ENCODE data around the gene TRAPPC2. TPM values are rescaled to one million over a fixed set of nuclear protein-coding genes. Genes with fewer than 3 reads are reported as not detected.

TRAPPC2 gene
- total RNA-seq, 1 donor: 23.5 TPM

DNA sequence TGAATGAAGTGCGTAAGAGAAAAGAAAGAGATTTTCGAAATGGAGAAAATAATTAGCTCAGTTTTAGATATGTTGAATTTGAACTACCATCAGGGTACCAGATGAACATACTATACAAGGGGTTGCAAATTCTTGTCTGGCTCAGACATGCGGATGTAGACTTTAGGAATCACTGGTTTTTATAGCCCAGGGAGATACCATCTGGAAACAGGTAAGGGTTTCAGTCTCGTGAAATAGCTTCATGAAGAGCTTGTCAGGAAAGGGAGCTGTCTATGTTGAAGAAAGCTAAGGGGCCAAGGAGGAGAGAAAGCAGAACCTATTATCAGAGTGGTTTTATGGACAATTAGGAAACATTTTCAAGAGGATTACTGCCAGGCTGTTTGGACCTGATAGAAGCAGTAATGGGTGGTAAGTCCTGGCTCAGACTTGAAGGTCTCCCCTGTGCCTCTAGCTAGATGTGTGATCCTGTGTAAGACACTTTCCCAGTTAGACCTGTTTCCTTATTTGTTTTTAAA is 38.8 kb downstream of the TRAPPC2 start:
- Histone ChIP-seq H3K27ac (ENCODE audit: low read depth, low read length) (no peak overlapping the region), H3K27me3 (ENCODE audit: insufficient read depth, low read length) (no peaks in the 10 kb centered on the region), H3K4me1 (ENCODE audit: insufficient read depth, low read length) (peaks cover 28% of the 10 kb centered on the region), H4K20me1 (ENCODE audit: insufficient read depth, low read length) (peaks cover 63% of the 10 kb centered on the region), H3K4me3 (ENCODE audit: insufficient read depth, low read length) (no peak overlapping the region), H3K4me2 (ENCODE audit: insufficient read depth, low read length) (no peak overlapping the region), H3K79me2 (ENCODE audit: insufficient read depth, low read length) (peaks cover 95% of the 10 kb centered on the region), H3K36me3 (ENCODE audit: insufficient read depth, low read length) (no peaks in the 10 kb centered on the region), H3K9me3 (ENCODE audit: low read depth, low read length) (no peaks in the 10 kb centered on the region), H2AFZ (ENCODE audit: low read length) (no peak overlapping the region)
- no peak for DNase-seq (ENCODE audit: insufficient read length, low spot score, missing footprints)
- TF ChIP-seq, protein P1, sequence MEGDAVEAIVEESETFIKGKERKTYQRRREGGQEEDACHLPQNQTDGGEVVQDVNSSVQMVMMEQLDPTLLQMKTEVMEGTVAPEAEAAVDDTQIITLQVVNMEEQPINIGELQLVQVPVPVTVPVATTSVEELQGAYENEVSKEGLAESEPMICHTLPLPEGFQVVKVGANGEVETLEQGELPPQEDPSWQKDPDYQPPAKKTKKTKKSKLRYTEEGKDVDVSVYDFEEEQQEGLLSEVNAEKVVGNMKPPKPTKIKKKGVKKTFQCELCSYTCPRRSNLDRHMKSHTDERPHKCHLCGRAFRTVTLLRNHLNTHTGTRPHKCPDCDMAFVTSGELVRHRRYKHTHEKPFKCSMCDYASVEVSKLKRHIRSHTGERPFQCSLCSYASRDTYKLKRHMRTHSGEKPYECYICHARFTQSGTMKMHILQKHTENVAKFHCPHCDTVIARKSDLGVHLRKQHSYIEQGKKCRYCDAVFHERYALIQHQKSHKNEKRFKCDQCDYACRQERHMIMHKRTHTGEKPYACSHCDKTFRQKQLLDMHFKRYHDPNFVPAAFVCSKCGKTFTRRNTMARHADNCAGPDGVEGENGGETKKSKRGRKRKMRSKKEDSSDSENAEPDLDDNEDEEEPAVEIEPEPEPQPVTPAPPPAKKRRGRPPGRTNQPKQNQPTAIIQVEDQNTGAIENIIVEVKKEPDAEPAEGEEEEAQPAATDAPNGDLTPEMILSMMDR (IDR thresholded peaks at IDR 0.05; ENCODE audit: extremely low read depth, low read depth, low read length): no peak

DNA sequence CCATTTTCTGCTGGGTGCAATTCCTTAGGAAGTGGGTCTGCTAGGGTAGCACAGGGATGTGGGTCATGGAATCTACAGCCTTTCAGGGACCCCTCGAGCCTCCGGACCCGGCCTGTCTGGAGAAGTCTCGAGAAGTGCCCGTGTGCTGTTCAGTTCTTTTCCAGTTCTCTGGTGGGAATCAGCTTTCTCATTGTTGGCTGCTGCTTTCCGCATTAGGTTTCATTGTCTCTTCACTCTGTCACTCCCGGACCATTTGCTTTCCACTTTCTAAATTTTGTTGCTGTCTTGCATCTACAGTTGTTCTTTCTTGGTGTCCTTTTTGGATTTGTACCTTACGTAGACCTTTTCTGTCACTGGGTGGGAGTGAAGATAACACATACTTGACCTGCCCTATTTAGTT is 39.4 kb downstream of the TRAPPC2 start:
- Histone ChIP-seq H3K79me2 (ENCODE audit: insufficient read depth, low read length) (peaks cover 95% of the 10 kb centered on the region), H3K27ac (ENCODE audit: low read depth, low read length) (no peak overlapping the region), H3K36me3 (ENCODE audit: insufficient read depth, low read length) (no peaks in the 10 kb centered on the region), H2AFZ (ENCODE audit: low read length) (no peak overlapping the region), H3K27me3 (ENCODE audit: insufficient read depth, low read length) (no peaks in the 10 kb centered on the region), H3K4me3 (ENCODE audit: insufficient read depth, low read length) (no peak overlapping the region), H3K9me3 (ENCODE audit: low read depth, low read length) (no peaks in the 10 kb centered on the region), H3K4me1 (ENCODE audit: insufficient read depth, low read length) (peaks cover 34% of the 10 kb centered on the region), H3K4me2 (ENCODE audit: insufficient read depth, low read length) (no peak overlapping the region), H4K20me1 (ENCODE audit: insufficient read depth, low read length) (peaks cover 60% of the 10 kb centered on the region)
- DNase-seq (ENCODE audit: insufficient read length, low spot score, missing footprints): peak; percentile 57
- TF ChIP-seq, protein P1 (IDR thresholded peaks at IDR 0.05; ENCODE audit: extremely low read depth, low read depth, low read length): no peak

DNA sequence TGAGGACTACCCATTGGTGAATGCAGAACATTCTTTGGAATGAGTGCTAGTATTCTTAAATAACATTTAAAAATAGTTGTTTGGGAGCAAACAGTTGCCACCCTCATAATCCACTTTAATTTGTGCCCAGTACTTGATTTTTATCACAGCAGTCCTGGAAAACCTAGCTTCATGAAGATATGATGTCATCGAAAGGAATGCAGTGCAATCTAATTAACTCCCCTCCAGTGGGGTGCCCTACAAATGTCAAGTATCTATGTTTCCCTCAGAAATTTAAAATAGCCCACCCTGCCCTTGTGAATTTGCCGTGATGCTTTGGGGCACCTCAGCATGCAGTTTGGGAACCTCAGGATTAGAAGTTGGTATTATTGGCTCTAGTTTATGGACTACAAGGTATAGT is 40.1 kb downstream of the TRAPPC2 start:
- H3K9me3 ChIP-seq (ENCODE audit: low read depth, low read length): no peaks in the 10 kb centered on the region
- DNase-seq (ENCODE audit: insufficient read length, low spot score, missing footprints): no peak
- H3K79me2 ChIP-seq (ENCODE audit: insufficient read depth, low read length): peaks cover 96% of the 10 kb centered on the region
- H3K27ac ChIP-seq (ENCODE audit: low read depth, low read length): no peak overlapping the region
- H4K20me1 ChIP-seq (ENCODE audit: insufficient read depth, low read length): peaks cover 54% of the 10 kb centered on the region
- H3K36me3 ChIP-seq (ENCODE audit: insufficient read depth, low read length): no peaks in the 10 kb centered on the region
- TF ChIP-seq, protein P1 (IDR thresholded peaks at IDR 0.05; ENCODE audit: extremely low read depth, low read depth, low read length): no peak
- no peak overlapping the region for H2AFZ ChIP-seq (ENCODE audit: low read length)
- no peak overlapping the region for H3K4me3 ChIP-seq (ENCODE audit: insufficient read depth, low read length)
- no peak overlapping the region for H3K4me2 ChIP-seq (ENCODE audit: insufficient read depth, low read length)
- H3K4me1 ChIP-seq (ENCODE audit: insufficient read depth, low read length): peaks cover 32% of the 10 kb centered on the region
- H3K27me3 ChIP-seq (ENCODE audit: insufficient read depth, low read length): no peaks in the 10 kb centered on the region

DNA sequence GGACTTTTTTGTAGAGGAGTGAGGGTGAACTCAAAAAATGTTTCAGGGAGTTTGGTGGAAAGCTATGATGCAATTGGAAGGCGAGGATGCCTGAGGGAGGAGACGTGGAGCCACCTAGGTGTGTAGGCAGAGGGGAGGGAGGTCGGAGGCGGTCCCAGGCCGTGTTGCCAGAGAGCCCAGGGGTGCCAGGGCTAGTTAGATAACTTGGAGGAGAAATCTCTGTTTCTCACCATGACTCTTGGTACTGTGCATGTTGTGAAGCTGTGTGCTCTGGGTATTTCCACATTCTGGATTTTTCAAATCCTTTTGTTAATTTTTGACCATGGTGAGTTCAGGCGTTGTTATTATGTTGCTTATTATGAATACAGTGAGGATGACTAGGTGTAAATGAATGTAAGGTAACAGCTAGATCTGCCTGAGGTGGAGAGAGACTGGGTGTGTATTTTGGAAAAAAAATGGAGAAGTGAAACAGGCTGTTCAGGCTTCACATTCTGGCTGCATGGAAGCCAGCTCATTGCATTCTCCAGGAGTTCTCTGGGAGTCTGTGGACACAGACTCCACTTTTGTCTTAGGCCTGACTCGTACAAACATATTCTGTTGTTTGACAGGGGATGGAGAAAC is 41.0 kb downstream of the TRAPPC2 start:
- Histone ChIP-seq H3K9me3 (ENCODE audit: low read depth, low read length) (no peaks in the 10 kb centered on the region), H3K27me3 (ENCODE audit: insufficient read depth, low read length) (no peaks in the 10 kb centered on the region), H3K4me3 (ENCODE audit: insufficient read depth, low read length) (no peak overlapping the region), H3K79me2 (ENCODE audit: insufficient read depth, low read length) (peaks cover 93% of the 10 kb centered on the region), H3K27ac (ENCODE audit: low read depth, low read length) (peak overlapping the region; percentile 25), H3K4me2 (ENCODE audit: insufficient read depth, low read length) (no peak overlapping the region), H2AFZ (ENCODE audit: low read length) (no peak overlapping the region), H3K36me3 (ENCODE audit: insufficient read depth, low read length) (no peaks in the 10 kb centered on the region), H3K4me1 (ENCODE audit: insufficient read depth, low read length) (peaks cover 29% of the 10 kb centered on the region), H4K20me1 (ENCODE audit: insufficient read depth, low read length) (peaks cover 47% of the 10 kb centered on the region)
- TF ChIP-seq, protein P1 (IDR thresholded peaks at IDR 0.05; ENCODE audit: extremely low read depth, low read depth, low read length): no peak
- DNase-seq (ENCODE audit: insufficient read length, low spot score, missing footprints): no peak
